Measurements from ENCODE around the gene PDE10A.

Gene PDE10A

DNA sequence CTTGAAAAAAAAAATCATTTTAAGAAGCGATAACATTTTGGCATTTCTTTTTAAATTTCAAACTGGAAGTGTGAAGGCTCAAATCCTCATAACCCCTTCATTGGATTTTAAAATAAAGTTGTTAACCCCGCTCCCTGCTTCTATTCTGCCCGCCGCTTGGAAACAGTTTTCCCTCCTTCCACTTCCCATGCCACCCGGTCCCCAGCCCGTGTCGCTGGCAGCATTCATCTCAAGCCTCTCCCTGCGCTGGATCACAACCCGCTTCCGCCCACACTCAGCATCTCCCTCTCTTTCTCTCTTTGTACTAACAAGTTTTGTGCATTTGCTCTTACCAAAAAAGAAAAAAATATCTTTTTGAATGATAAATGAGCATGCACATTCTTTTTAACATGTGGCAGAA lies 15.4 kb upstream of the PDE10A start:
- DNase-seq (ENCODE audit: low read depth, low spot score): no peak

GRCh38 chr6:165677091-165677490 lies 14.1 kb upstream of the PDE10A start:
- DNase-seq (ENCODE audit: low read depth, low spot score): no peak

DNA sequence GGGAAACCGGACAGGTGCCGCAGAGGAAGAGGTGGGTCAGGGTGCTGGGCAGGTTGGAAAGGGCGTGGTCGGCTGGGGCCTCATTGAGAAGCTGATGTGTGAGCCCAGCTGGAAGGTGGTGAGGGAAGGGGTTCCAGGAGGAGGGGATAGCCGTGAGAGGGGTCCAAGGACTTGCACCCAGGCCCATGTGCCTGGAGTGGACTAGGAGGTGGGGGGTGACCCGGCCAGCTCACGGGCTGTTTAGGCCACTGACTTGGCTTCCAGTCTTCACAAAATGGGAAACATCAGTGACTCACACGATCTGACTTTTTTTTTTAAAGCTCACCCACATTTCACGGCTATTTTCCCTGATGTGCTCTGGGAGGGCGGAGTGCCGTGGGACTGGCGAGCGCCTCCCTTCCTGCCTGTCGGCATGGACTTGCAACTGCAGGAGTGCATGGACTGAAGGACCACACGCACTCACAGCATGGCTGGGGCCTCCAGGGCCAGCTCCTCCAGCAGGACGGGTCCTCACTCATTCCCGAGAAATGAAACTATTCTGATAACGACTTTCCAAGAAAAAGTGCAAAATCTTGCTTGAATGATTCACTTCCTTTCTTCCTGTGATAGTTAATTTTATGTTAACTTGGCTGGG lies 13.5 kb upstream of the PDE10A start:
- no peak for DNase-seq (ENCODE audit: low read depth, low spot score)

DNA sequence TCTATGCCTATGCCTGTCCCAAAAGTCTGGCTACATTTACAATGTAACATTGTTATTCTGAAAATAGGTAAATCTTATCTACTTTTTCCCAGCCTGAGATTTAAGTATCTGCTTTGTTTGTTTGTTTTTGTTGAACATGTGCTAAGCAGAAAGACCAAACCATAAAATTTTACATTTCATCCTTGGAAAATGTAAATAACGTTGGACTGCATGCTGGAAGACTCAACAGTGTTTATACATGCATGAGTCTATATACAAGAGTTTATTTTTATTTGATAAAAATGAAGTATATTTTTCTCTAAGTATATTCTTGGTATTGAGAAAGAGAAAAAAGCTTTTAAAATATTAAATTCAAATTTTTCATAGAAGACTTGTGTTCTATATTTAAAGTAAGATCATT lies 12.1 kb upstream of the PDE10A start:
- DNase-seq (ENCODE audit: low read depth, low spot score): no peak

- no peak for DNase-seq (ENCODE audit: low read depth, low spot score)
These were observed 11.4 kb upstream of the PDE10A start for GRCh38 chr6:165674155-165675029.

- no peak for DNase-seq (ENCODE audit: low read depth, low spot score)
These were observed 8.3 kb upstream of the PDE10A start for GRCh38 chr6:165671222-165671768.

- no peak for DNase-seq (ENCODE audit: low read depth, low spot score)
These were observed 5.9 kb upstream of the PDE10A start for GRCh38 chr6:165668951-165669350.

- no peak for DNase-seq (ENCODE audit: low read depth, low spot score)
These were observed 2.3 kb upstream of the PDE10A start for GRCh38 chr6:165665384-165665672.

DNA sequence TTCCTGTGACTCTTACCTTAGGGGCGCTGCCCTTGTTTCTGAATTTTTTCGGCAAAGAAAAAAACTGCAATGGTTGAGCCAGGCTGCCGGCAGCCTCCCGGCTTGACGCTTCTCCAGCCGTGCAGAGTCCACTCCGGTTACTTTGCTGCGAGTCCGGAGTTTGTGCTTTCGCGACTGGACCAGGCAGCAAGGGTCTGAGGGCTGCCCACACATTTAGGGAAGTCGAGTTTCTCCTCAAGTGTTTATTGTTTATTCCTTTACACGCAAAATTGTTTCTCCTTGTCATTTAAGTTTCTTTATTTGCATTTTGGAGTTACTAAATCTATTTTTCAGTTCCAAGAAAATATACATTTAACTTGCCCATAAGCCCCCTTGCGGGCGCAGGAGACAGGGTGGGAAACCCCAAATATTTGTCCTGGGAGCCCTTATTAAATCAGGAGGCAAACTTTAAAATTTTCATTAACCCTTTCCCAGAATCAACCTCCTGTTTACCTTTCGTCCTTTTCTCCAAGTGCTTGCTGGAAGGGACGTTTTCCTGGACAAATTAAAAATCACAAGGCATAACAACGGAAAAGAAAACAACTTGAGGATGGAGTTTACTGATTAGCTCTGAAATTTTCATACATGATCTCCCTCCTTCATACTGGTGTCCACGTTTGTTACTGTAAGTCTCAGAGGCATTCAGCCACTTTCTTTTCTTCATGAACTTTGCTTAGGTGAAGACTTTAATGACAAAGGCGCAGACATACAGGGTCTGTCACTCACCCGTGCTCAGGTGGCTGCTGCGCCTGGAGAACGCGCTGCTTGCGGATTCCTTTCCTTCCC lies 1.7 kb upstream of the PDE10A start:
- DNase-seq (ENCODE audit: low read depth, low spot score): no peak

- no peak for DNase-seq (ENCODE audit: low read depth, low spot score)
These were observed 906 bp upstream of the PDE10A start for GRCh38 chr6:165663736-165664558.

DNA sequence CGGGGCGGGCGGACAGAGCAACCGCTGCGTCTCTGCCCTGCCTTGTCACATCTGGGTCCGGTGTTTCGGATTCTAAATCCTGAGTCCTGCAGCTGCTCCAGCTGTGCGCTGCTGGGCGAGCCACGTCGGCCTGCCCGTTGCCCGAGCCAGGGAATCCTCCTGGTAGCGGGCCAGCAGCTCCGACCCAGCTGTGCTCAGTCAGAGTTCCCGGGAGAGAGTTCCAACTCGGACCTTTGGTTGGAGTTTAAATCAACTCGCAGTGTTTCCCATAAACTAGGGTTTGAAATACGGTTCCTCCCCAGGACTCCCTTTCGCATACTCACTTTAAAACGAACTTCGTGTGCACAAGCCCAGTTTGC lies 315 bp upstream of the PDE10A start:
- DNase-seq (ENCODE audit: low read depth, low spot score): no peak

- no peak for DNase-seq (ENCODE audit: low read depth, low spot score)
These were observed 846 bp downstream of the PDE10A start for GRCh38 chr6:165662041-165662748.

DNA sequence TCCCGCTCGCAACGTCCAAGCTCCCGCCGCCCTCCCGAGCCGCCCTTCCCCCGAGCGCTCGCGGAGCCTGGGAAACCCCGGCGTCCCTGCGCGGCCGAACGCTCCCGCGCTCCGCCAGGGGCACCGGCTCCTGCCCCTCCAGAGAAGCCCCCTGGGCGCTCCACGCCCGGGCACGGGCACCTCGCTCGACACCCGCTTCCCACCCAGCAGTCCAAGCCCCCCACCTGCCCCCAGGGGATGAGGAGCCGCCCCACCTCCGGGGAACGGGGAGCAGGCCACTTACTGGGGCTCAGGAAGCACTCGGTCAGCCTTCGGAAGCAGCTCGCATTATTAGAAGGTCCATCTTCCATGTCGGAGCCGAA lies 1.4 kb downstream of the PDE10A start:
- no peak for DNase-seq (ENCODE audit: low read depth, low spot score)

GRCh38 chr6:165660857-165661663 lies 2.0 kb downstream of the PDE10A start:
- no peak for DNase-seq (ENCODE audit: low read depth, low spot score)

- DNase-seq (ENCODE audit: low read depth, low spot score): no peak
These were observed 2.8 kb downstream of the PDE10A start for GRCh38 chr6:165659945-165660856.

GRCh38 chr6:165658395-165659058 lies 4.5 kb downstream of the PDE10A start:
- DNase-seq (ENCODE audit: low read depth, low spot score): no peak

DNA sequence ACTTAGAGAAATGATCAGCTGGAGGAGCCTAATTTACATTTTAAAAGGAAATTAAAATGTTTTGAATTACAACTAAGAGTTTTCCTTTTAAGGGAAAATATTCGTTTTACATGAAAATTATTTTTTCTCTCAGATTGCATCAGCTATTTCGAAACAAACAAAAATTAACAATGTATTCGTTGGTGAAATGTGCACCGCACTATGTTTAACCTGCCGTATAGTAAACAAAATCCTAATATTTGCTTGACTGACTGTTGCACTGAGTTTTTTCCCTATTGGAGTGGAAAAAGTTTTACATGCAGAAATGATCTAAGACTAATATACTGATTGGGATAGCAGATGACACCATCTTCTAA lies 5.7 kb downstream of the PDE10A start:
- no peak for DNase-seq (ENCODE audit: low read depth, low spot score)

- no peak for DNase-seq (ENCODE audit: low read depth, low spot score)
These were observed 6.3 kb downstream of the PDE10A start for GRCh38 chr6:165656581-165657324.
